GM12878 (cell line): ENCODE measurements around the gene GTPBP1. TPM values are rescaled to one million over a fixed set of nuclear protein-coding genes. Genes with fewer than 3 reads are reported as not detected.

Experiments used
- ATAC-seq: fragments of 200-7000 bp; cut with Tn5 transposase; 3 replicates; pipeline ENCODE4 v1.9.1; 2020; ENCODE audit warnings: mild to moderate bottlenecking, moderate library complexity
- BruUV-seq: library from RNA; stranded (reverse); fragments of 400-500 nt; replicated peaks from 2 replicates; lab custom pipeline; 2021; lab: Mats Ljungman, UMichigan
- CTCF ChIA-PET: fragments of 300-600 bp; sonication (Branson Sonifier 250); formaldehyde crosslinking; extraction: SDS; loops from one replicate; lab custom pipeline; 2021; ENCODE audit warnings: inconsistent platforms; lab: Yijun Ruan, JAX
- POLR2A ChIA-PET: fragments of 350-600 bp; formaldehyde crosslinking; extraction: SDS; loops from one replicate; lab custom pipeline; 2021; ENCODE audit warnings: inconsistent platforms; lab: Charles Lee
- RAD21 ChIA-PET: fragments of 300-600 bp; sonication (Branson Sonifier 250); formaldehyde crosslinking; loops from one replicate; lab custom pipeline; 2023; ENCODE audit warnings: antibody characterized with exemption; ENCODE audit not compliant: unreplicated experiment; lab: Charles Lee
- SMC1A ChIA-PET: fragments of 300-600 bp; sonication (Branson Sonifier 250); formaldehyde crosslinking; loops from one replicate; lab custom pipeline; 2023; ENCODE audit not compliant: unreplicated experiment, uncharacterized antibody; lab: Charles Lee
- DNase-seq: peaks from one replicate; pipeline ENCODE4 v3.0.0-alpha.2; 2011; ENCODE audit warnings: low read depth, low spot score
- FAIRE-seq: peaks from 3 replicates; lab custom pipeline; 2011; peaks lifted over from hg19 to GRCh38; lab: Jason Lieb, UNC
- H2AFZ ChIP-seq: 2 replicates; pipeline ENCODE4 v1.6.0; 2011; ENCODE audit warnings: low read depth, low read length, control low read depth; ENCODE audit not compliant: control insufficient read depth
- H3K27ac ChIP-seq: 2 replicates; pipeline ENCODE4 v1.5.1; 2011; ENCODE audit warnings: control low read depth; ENCODE audit not compliant: control insufficient read depth, insufficient read depth
- H3K27me3 ChIP-seq, 2 experiments: replicated peaks in 1 of 2; 2 replicates each; pipeline versions ENCODE4 v1.6.0 to v1.6.1; 2011; ENCODE audit warnings: low read length in 1 of 2; ENCODE audit not compliant: control insufficient read depth in 2 of 2, insufficient read depth in 2 of 2
- H3K36me3 ChIP-seq, 2 experiments: 2 replicates each; pipeline ENCODE4 v1.5.1; 2011; ENCODE audit warnings: low read length in 1 of 2; ENCODE audit not compliant: control insufficient read depth in 2 of 2, insufficient read depth in 2 of 2
- H3K4me1 ChIP-seq: 2 replicates; pipeline ENCODE4 v1.6.1; 2011; ENCODE audit warnings: mild to moderate bottlenecking, low read length, moderate library complexity, mixed read lengths; ENCODE audit not compliant: control insufficient read depth, insufficient read depth
- H3K4me2 ChIP-seq: 2 replicates; pipeline ENCODE4 v1.6.0; 2011; ENCODE audit warnings: control low read depth; ENCODE audit not compliant: control insufficient read depth, insufficient read depth
- H3K4me3 ChIP-seq: fragments of 200-600 bp; sonication (generic); 2 replicates; pipeline ENCODE4 v1.5.1; 2016
- H3K79me2 ChIP-seq: 2 replicates; pipeline ENCODE4 v1.6.0; 2011; ENCODE audit warnings: low read length; ENCODE audit not compliant: control insufficient read depth, insufficient read depth
- H3K9ac ChIP-seq: 2 replicates; pipeline ENCODE4 v1.8.0; 2011; ENCODE audit warnings: low read length, control low read depth, mixed read lengths; ENCODE audit not compliant: control insufficient read depth, insufficient read depth
- H3K9me3 ChIP-seq: replicated peaks from 3 replicates; pipeline ENCODE4 v1.5.1; 2011; ENCODE audit warnings: mild to moderate bottlenecking, low read length; ENCODE audit not compliant: control insufficient read depth, insufficient read depth
- H4K20me1 ChIP-seq: 2 replicates; pipeline ENCODE4 v1.6.0; 2011; ENCODE audit not compliant: control insufficient read depth, insufficient read depth
- BRCA1 ChIP-seq: IDR thresholded peaks from 2 replicates; pipeline ENCODE4 v1.6.1; 2011; ENCODE audit warnings: low read depth, low read length, improper control_type of control experiment
- CREM ChIP-seq: IDR thresholded peaks from 2 replicates; pipeline ENCODE4 v1.6.1; 2014; ENCODE audit warnings: antibody characterized with exemption, low read depth
- EED ChIP-seq: sonication (generic); IDR thresholded peaks from 2 replicates; pipeline ENCODE4 v1.6.1; 2016; ENCODE audit warnings: antibody characterized with exemption, low read depth
- EP300 ChIP-seq, 2 experiments: fragments of 150-350 bp in 1 of 2; IDR thresholded peaks; 2 replicates each; pipeline ENCODE4 v1.6.1; 2011 to 2012; ENCODE audit warnings: low read depth in 2 of 2, low read length in 2 of 2, borderline replicate concordance in 1 of 2, improper control_type of control experiment in 1 of 2, inconsistent platforms in 1 of 2; ENCODE audit not compliant: control insufficient read depth in 1 of 2
- FOXM1 ChIP-seq: IDR thresholded peaks from 2 replicates; pipeline ENCODE4 v1.6.1; 2012; ENCODE audit warnings: low read depth, mild to moderate bottlenecking, inconsistent platforms, low read length, moderate library complexity
- MTA2 ChIP-seq: fragments of 450-650 bp; IDR thresholded peaks from 2 replicates; pipeline ENCODE4 v1.6.1; 2016; ENCODE audit warnings: low read depth, mild to moderate bottlenecking, moderate library complexity
- NR2C1 ChIP-seq: fragments of 450-650 bp; IDR thresholded peaks from 2 replicates; pipeline ENCODE4 v1.6.1; 2017; ENCODE audit warnings: antibody characterized with exemption, mild to moderate bottlenecking, moderate library complexity
- PAX8 ChIP-seq: fragments of 450-650 bp; IDR thresholded peaks from 2 replicates; pipeline ENCODE4 v1.6.1; 2017; ENCODE audit warnings: mild to moderate bottlenecking, moderate library complexity
- PRDM15 ChIP-seq: fragments of 450-650 bp; formaldehyde crosslinking; IDR thresholded peaks from 2 replicates; pipeline ENCODE4 v1.4.0; 2020; ENCODE audit warnings: mild to moderate bottlenecking, moderate library complexity
- RAD21 ChIP-seq: IDR thresholded peaks from 2 replicates; pipeline ENCODE4 v1.6.1; 2011; ENCODE audit warnings: mild to moderate bottlenecking, low read depth, low read length, moderate library complexity; ENCODE audit not compliant: insufficient read depth
- SP1 ChIP-seq: IDR thresholded peaks from one replicate; pipeline ENCODE4 v1.6.1; 2011; ENCODE audit warnings: low read depth, low read length
- SUZ12 ChIP-seq: fragments of 200-600 bp; sonication (generic); IDR thresholded peaks from one replicate; pipeline ENCODE4 v1.6.1; 2018; ENCODE audit warnings: antibody characterized with exemption, mild to moderate bottlenecking; ENCODE audit not compliant: unreplicated experiment
- TBL1XR1 ChIP-seq: IDR thresholded peaks from 2 replicates; pipeline ENCODE4 v1.6.1; 2012; ENCODE audit warnings: low read depth, low read length, improper control_type of control experiment
- TCF7 ChIP-seq: IDR thresholded peaks from 2 replicates; pipeline ENCODE4 v1.6.1; 2014; ENCODE audit warnings: antibody characterized with exemption, borderline replicate concordance
- USF1 ChIP-seq: IDR thresholded peaks from 2 replicates; pipeline ENCODE4 v1.6.1; 2011; ENCODE audit warnings: borderline replicate concordance, low read depth, mild to moderate bottlenecking, moderate library complexity, mixed read lengths, low read length; ENCODE audit not compliant: insufficient read depth; ENCODE audit errors: extremely low read length
- whole genome bisulfite sequencing: methylation state at CpG from one replicate; pipeline ENCODE4 v1.1.6; 2016; ENCODE audit warnings: low lambda C conversion rate; ENCODE audit not compliant: insufficient replicate concordance, insufficient coverage; ENCODE audit errors: missing lambda C conversion rate; 5-methylcytosine and 5-hydroxymethylcytosine counted together
- in situ Hi-C: fragments of 300-500 bp; cut with MboI; formaldehyde crosslinking; loops from 9 replicates; pipeline ENCODE4 v1.14.3; 2018; ENCODE audit warnings: mixed read lengths
- intact Hi-C: fragments of 100-400 bp; cut with micrococcal nuclease; formaldehyde crosslinking; loops from one replicate; pipeline ENCODE4 v1.14.2; 2022; ENCODE audit not compliant: unreplicated experiment
- polyA plus RNA-seq, 11 experiments: library from polyadenylated mRNA; depleted of rRNA in 4 of 11; unstranded in 6 of 11; stranded (reverse) in 5 of 11; fragments of >200 nt; fragmentation: Nextera tagmentation in 4 of 11; fragmentation: Illumina TruSeq in 1 of 11; extraction: Ambion mirVana in 4 of 11; extraction: Trizol in 1 of 11; gene quantifications; 1 replicate in 1 of 11; 2 replicates in 10 of 11; pipeline versions ENCODE4 v1.2.1 to v1.2.3, GENCODE V29; 2011 to 2016; ENCODE audit warnings: inconsistent platforms in 2 of 11, missing spikeins in 2 of 11, low read depth in 1 of 11
- total RNA-seq, 4 experiments: library from RNA; depleted of rRNA in 3 of 4; stranded (reverse); fragments of >200 nt in 3 of 4; fragmentation: Illumina TruSeq in 1 of 4; extraction: Trizol in 1 of 4; gene quantifications; 2 replicates each; pipeline versions ENCODE4 v1.2.1 to v1.2.3, GENCODE V29; 2013 to 2021
- TF ChIP-seq, protein P1 (sequence below): fragments of 450-650 bp; IDR thresholded peaks from 2 replicates; pipeline ENCODE4 v1.6.1; 2016; ENCODE audit warnings: mild to moderate bottlenecking, moderate library complexity, borderline replicate concordance

Gene GTPBP1
- total and polyA plus RNA-seq, 10 of the 15 experiments (the other 5 are each of a cell fraction or from before 2014, with no cell fraction given), result 0.89 to 63.1 (median 34.2) TPM

DNA sequence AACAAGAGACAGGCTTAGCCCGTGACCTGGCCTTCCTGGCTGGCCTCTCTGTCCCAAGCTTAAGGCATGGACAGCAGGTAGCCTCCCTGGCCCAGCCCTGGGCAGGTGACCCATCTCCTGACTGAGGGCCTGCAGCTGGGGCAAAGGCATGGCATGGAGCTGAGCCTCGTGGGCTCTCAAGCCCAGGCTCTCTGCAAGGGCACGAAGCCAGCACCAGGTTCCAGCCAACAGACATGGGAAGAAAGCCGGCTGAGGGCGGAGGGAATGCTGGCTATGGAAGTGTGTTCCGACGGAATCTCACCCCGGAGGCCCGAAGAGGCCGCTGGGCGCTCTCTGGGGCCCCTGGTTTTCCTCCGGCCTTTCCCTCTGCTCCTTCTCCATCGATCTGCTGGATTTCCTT, 75.3 kb downstream of the GTPBP1 start:
- Histone ChIP-seq H3K36me3 (no peaks in the 10 kb centered on the region), H3K4me1 (no peaks in the 10 kb centered on the region), H2AFZ (no peak overlapping the region), H3K9ac (no peak overlapping the region), H3K27me3 (no peaks in the 10 kb centered on the region), H3K27ac (no peak overlapping the region), H4K20me1 (no peaks in the 10 kb centered on the region), H3K9me3 (no peaks in the 10 kb centered on the region), H3K4me3 (no peak overlapping the region), H3K4me2 (no peak overlapping the region), H3K79me2 (no peaks in the 10 kb centered on the region)
- POLR2A ChIA-PET, result no interaction called here
- in situ Hi-C loops (no loop called here), intact Hi-C loops (no loop called here)
- SMC1A ChIA-PET, result no interaction called here
- FAIRE-seq (no peak), DNase-seq (no peak), ATAC-seq (no peak)
- BruUV-seq, result no TSS peak
- WGBS, result 64% methylated on average over 11 of the region's 13 CpGs
- RAD21 ChIA-PET, result no interaction called here
- CTCF ChIA-PET, result no interaction called here
- TF ChIP-seq SUZ12 (no peak), BRCA1 (no peak), MTA2 (no peak), SP1 (no peak), EED (no peak), NR2C1 (no peak), TCF7 (no peak), FOXM1 (no peak), PAX8 (no peak), CREM (no peak), EP300 (IDR thresholded peaks at IDR 0.05; ENCODE audit: borderline replicate concordance in 1 of 2, control insufficient read depth in 1 of 2, low read depth in 2 of 2, low read length in 2 of 2) (no peak), USF1 (no peak), PRDM15 (CRISPR knock-in tag) (no peak), RAD21 (no peak), TBL1XR1 (no peak)
- TF ChIP-seq, protein P1, sequence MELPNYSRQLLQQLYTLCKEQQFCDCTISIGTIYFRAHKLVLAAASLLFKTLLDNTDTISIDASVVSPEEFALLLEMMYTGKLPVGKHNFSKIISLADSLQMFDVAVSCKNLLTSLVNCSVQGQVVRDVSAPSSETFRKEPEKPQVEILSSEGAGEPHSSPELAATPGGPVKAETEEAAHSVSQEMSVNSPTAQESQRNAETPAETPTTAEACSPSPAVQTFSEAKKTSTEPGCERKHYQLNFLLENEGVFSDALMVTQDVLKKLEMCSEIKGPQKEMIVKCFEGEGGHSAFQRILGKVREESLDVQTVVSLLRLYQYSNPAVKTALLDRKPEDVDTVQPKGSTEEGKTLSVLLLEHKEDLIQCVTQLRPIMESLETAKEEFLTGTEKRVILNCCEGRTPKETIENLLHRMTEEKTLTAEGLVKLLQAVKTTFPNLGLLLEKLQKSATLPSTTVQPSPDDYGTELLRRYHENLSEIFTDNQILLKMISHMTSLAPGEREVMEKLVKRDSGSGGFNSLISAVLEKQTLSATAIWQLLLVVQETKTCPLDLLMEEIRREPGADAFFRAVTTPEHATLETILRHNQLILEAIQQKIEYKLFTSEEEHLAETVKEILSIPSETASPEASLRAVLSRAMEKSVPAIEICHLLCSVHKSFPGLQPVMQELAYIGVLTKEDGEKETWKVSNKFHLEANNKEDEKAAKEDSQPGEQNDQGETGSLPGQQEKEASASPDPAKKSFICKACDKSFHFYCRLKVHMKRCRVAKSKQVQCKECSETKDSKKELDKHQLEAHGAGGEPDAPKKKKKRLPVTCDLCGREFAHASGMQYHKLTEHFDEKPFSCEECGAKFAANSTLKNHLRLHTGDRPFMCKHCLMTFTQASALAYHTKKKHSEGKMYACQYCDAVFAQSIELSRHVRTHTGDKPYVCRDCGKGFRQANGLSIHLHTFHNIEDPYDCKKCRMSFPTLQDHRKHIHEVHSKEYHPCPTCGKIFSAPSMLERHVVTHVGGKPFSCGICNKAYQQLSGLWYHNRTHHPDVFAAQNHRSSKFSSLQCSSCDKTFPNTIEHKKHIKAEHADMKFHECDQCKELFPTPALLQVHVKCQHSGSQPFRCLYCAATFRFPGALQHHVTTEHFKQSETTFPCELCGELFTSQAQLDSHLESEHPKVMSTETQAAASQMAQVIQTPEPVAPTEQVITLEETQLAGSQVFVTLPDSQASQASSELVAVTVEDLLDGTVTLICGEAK, result no peak
